Calu3 (cell line): ENCODE results near the gene SCLY. TPM values are rescaled to one million over a fixed set of nuclear protein-coding genes. Genes with fewer than 3 reads are reported as not detected.

Experiments
- BruUV-seq: library from RNA; stranded (reverse); fragments of 400-500 nt; replicated peaks from 2 replicates; lab custom pipeline; 2021; lab: Mats Ljungman, UMichigan
- CTCF ChIA-PET: fragments of 300-600 bp; sonication (Branson Sonifier 250); formaldehyde crosslinking; loops from one replicate; lab custom pipeline; 2022; ENCODE audit warnings: antibody characterized with exemption; lab: Charles Lee
- DNase-seq: peaks from one replicate; pipeline ENCODE4 v3.0.0; 2022
- H3K27ac Mint-ChIP-seq: one replicate; pipeline ENCODE4 v1.8.0; 2022; ENCODE audit warnings: mixed read lengths; ENCODE audit not compliant: unreplicated experiment
- H3K27me3 Mint-ChIP-seq: one replicate; pipeline ENCODE4 v1.8.0; 2022; ENCODE audit warnings: mixed read lengths; ENCODE audit not compliant: unreplicated experiment
- H3K36me3 Mint-ChIP-seq: one replicate; pipeline ENCODE4 v1.8.0; 2022; ENCODE audit warnings: mild to moderate bottlenecking, moderate library complexity, mixed read lengths; ENCODE audit not compliant: insufficient read depth, unreplicated experiment
- H3K4me1 Mint-ChIP-seq: one replicate; pipeline ENCODE4 v1.8.0; 2022; ENCODE audit warnings: mild to moderate bottlenecking, low read depth, mixed read lengths; ENCODE audit not compliant: unreplicated experiment
- H3K4me3 Mint-ChIP-seq: one replicate; pipeline ENCODE4 v1.8.0; 2022; ENCODE audit warnings: mild to moderate bottlenecking, low read depth, moderate library complexity, mixed read lengths; ENCODE audit not compliant: unreplicated experiment
- H3K9me3 Mint-ChIP-seq: one replicate; pipeline ENCODE4 v1.8.0; 2022; ENCODE audit warnings: low read depth, mixed read lengths; ENCODE audit not compliant: unreplicated experiment
- intact Hi-C: fragments of 100-400 bp; cut with micrococcal nuclease; formaldehyde crosslinking; loops from one replicate; pipeline ENCODE4 v1.10.0; 2022; ENCODE audit not compliant: unreplicated experiment
- total RNA-seq: library from RNA; stranded (reverse); gene quantifications from 2 replicates; pipeline ENCODE4 v1.2.3, GENCODE V29; 2022
- TF ChIP-seq, protein P1 (sequence below): fragments of 200-600 bp; IDR thresholded peaks from one replicate; pipeline ENCODE4 v1.8.0; 2022; ENCODE audit warnings: antibody characterized with exemption; ENCODE audit not compliant: unreplicated experiment

SCLY gene
- total RNA-seq, 1 experiment from 2014 or later = 37.5 TPM

DNA sequence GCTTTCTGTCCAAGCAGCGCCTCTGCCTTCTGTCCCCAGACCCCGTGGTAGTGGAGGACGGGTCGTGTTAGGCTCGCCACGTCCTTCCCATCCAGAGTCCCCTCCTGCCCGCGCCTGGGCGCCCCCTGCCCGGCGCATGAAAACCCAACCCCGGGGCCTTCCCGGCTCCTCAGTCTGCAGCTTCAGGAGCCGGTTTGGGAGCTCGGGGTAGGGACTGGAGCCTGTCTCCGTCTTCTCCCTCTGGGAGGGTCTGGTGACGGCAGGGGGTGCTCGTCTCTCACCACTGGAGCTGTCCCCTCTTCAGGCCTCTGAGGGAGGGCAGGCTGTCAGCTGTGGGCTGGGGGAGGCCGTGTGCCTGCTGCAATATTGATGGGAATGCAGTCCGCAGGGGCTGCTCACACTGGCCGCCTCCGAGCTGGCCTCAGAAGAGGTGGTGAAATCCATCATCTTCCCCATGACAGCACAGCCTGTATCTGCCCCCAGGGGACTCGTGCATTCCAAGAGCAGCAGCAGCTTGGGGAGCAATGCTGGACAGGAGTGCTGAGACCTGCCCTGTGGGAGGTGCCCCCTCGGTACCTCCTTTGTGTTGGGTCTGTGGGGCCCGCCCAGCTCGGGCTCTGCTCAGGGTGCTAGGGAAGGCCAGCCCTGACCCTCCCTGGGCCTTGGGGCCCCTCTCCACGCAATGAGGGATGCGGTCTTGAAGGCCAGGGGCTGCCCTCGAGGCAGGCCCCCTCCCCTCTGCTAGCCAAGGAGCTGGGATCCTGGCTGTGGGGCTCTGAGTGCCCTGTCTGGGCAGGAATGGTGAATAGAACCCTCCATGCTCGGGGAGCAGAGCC lies 59.9 kb downstream of the SCLY start:
- H3K9me3 Mint-ChIP-seq = no peaks in the 10 kb centered on the region
- peaks cover 46% of the 10 kb centered on the region for H3K27me3 Mint-ChIP-seq
- TF ChIP-seq, protein P1, sequence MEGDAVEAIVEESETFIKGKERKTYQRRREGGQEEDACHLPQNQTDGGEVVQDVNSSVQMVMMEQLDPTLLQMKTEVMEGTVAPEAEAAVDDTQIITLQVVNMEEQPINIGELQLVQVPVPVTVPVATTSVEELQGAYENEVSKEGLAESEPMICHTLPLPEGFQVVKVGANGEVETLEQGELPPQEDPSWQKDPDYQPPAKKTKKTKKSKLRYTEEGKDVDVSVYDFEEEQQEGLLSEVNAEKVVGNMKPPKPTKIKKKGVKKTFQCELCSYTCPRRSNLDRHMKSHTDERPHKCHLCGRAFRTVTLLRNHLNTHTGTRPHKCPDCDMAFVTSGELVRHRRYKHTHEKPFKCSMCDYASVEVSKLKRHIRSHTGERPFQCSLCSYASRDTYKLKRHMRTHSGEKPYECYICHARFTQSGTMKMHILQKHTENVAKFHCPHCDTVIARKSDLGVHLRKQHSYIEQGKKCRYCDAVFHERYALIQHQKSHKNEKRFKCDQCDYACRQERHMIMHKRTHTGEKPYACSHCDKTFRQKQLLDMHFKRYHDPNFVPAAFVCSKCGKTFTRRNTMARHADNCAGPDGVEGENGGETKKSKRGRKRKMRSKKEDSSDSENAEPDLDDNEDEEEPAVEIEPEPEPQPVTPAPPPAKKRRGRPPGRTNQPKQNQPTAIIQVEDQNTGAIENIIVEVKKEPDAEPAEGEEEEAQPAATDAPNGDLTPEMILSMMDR = no peak
- no peak for DNase-seq
- intact Hi-C loops = no loop called here
- no peak overlapping the region for H3K27ac Mint-ChIP-seq
- no peaks in the 10 kb centered on the region for H3K36me3 Mint-ChIP-seq
- CTCF ChIA-PET = no interaction called here
- H3K4me3 Mint-ChIP-seq = no peak overlapping the region
- no peaks in the 10 kb centered on the region for H3K4me1 Mint-ChIP-seq
- BruUV-seq = no TSS peak

DNA sequence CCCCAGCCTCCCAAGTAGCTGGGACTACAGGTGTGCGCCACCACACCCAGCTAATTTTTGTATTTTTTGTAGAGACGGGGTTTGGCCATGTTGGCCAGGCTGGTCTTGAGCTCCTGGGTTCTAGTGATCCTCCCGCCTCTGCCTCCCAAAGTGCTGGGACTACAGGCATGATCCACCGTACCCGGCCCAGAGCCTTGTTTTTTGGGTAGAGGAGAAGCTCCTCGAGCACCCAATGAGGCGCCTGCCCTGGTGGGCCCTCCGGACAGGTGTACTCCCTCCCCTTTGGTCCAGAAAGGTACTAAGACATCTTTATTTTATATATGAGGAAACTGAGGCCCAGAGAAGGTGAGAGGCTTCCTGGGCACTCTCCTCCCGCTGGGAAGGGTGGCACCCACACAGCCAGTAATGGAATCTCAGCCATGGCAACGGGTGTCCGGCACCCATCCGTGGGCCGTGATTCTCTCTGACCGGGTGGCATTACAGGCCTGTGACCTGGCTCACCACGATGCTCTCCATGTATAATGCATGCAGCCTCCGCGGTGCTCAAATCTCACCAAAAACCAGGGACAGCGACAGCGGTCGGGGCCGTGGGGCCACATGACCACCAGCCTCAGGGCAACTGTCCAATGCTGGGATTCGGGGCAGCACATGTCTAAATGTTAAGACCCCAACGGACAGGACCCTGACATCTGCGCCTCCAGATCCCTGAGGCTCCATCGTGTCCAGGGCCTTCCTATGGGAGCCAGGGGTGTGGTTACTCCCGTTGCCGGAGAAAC lies 60.9 kb downstream of the SCLY start:
- CTCF ChIA-PET = no interaction called here
- Mint-ChIP-seq H3K27ac (no peak overlapping the region), H3K27me3 (peaks cover 36% of the 10 kb centered on the region), H3K4me1 (no peaks in the 10 kb centered on the region), H3K4me3 (no peak overlapping the region), H3K9me3 (no peaks in the 10 kb centered on the region), H3K36me3 (no peaks in the 10 kb centered on the region)
- no peak for DNase-seq
- BruUV-seq = no TSS peak
- TF ChIP-seq, protein P1 = no peak
- intact Hi-C loops = no loop called here

DNA sequence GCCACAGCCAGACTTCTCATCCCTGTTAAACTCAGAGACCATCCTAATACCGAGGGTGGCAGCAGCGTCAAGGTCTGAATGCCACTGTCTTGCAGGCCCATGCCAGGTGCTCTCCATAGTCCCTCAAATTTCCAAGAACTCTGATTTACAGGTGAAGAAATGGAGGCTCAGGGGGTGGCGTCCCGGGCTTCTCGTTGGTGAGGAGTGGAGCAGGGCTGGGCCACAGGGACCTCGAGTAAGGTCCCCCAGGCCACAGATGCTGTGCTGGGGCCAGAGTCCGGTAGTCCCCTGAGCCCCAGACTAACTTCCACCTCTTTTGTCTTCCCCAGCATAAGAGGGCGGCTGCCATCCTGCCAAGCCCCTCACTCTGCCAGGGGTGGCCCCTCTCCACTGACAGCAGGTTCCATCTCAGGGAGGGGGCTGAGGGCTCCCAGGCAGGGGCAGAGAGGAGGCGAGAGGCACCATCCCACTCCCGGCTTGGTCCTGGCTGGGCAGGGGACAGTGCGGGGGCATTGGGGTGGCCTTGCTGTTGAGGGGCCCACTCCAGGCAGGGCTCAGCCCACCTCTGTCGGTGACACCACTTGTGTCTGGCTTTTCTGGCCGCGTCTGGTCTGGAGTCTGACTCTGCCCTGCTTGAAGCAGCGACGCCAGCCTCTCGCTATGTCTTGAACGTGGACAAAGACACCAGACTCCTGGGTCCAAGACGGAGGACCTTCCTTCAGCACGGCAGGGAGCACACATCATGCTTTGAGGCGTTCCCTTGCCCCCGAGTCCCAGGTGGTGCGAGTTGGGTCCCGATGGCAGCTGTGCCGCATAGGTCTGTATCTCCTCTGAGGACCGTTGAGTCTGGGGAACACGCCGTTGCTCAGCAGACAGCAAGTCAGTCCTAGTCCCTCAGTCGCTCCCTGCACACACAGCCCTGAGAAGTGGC lies 61.8 kb downstream of the SCLY start:
- BruUV-seq = no TSS peak

More for the DNA sequence above, 61.8 kb downstream of the SCLY start:
- CTCF ChIA-PET = no interaction called here
- TF ChIP-seq, protein P1 = no peak
- Mint-ChIP-seq H3K4me1 (no peaks in the 10 kb centered on the region), H3K4me3 (no peak overlapping the region), H3K9me3 (no peaks in the 10 kb centered on the region), H3K36me3 (no peaks in the 10 kb centered on the region), H3K27ac (no peak overlapping the region), H3K27me3 (peaks cover 27% of the 10 kb centered on the region)
- intact Hi-C loops = no loop called here
- no peak for DNase-seq
